Natural killer cell (primary cell): ENCODE data around the gene SPCS3. TPM values are rescaled to one million over a fixed set of nuclear protein-coding genes. Genes with fewer than 3 reads are reported as not detected.

Source experiments
- ATAC-seq, 3 donors: fragments of 150-1000 bp in 2 of 3; fragments of 200-7000 bp in 1 of 3; cut with Tn5 transposase; 1 replicate in 1 of 3; 2 replicates in 2 of 3; pipeline ENCODE4 v1.10.0; 2021; ENCODE audit warnings: mild to moderate bottlenecking in 2 of 3, moderate library complexity in 2 of 3
- DNase-seq, 2 donors: peaks; one replicate each; pipeline versions ENCODE4 v3.0.0 to v3.0.0-alpha.2; 2013 to 2021; ENCODE audit warnings: mixed read lengths in 1 of 2
- H3K27ac ChIP-seq: one replicate; pipeline ENCODE4 v1.5.1; 2013; ENCODE audit warnings: mild to moderate bottlenecking, low read length
- H3K27me3 ChIP-seq: one replicate; pipeline ENCODE4 v1.6.1; 2013; ENCODE audit warnings: low read length; ENCODE audit not compliant: control insufficient read depth, insufficient read depth
- H3K36me3 ChIP-seq: one replicate; pipeline ENCODE4 v1.6.1; 2013; ENCODE audit warnings: low read length; ENCODE audit not compliant: control insufficient read depth, insufficient read depth
- H3K4me1 ChIP-seq: one replicate; pipeline ENCODE4 v1.6.1; 2013; ENCODE audit warnings: low read length; ENCODE audit not compliant: control insufficient read depth, insufficient read depth
- H3K4me3 ChIP-seq: one replicate; pipeline ENCODE4 v1.5.1; 2013; ENCODE audit warnings: low read length
- H3K9me3 ChIP-seq: one replicate; pipeline ENCODE4 v1.6.1; 2013; ENCODE audit warnings: low read length; ENCODE audit not compliant: control insufficient read depth, insufficient read depth
- H3K27ac Mint-ChIP-seq, 2 donors: one replicate each; pipeline ENCODE4 v1.8.0; 2022; ENCODE audit warnings: mild to moderate bottlenecking in 2 of 2, mixed read lengths in 2 of 2, moderate library complexity in 1 of 2
- H3K27me3 Mint-ChIP-seq, 2 donors: one replicate each; pipeline ENCODE4 v1.8.0; 2022; ENCODE audit warnings: low read depth in 2 of 2, mixed read lengths in 2 of 2
- H3K36me3 Mint-ChIP-seq: one replicate; pipeline ENCODE4 v1.8.0; 2022; ENCODE audit warnings: mixed read lengths
- H3K4me1 Mint-ChIP-seq, 2 donors: one replicate each; pipeline ENCODE4 v1.8.0; 2022; ENCODE audit warnings: mixed read lengths in 2 of 2
- H3K4me3 Mint-ChIP-seq: one replicate; pipeline ENCODE4 v1.8.0; 2022; ENCODE audit warnings: mild to moderate bottlenecking, moderate library complexity, mixed read lengths
- H3K9me3 Mint-ChIP-seq, 2 donors: one replicate each; pipeline ENCODE4 v1.8.0; 2022; ENCODE audit warnings: mixed read lengths in 2 of 2
- CTCF ChIP-seq: fragments of 200-600 bp; IDR thresholded peaks from one replicate; pipeline ENCODE4 v1.8.0; 2022; ENCODE audit warnings: antibody characterized with exemption
- WGBS: methylation state at CpG from one replicate; pipeline ENCODE4 v1.1.7; 2013; ENCODE audit warnings: missing lambda C conversion rate; ENCODE audit not compliant: insufficient coverage; 5-methylcytosine and 5-hydroxymethylcytosine counted together
- intact Hi-C: fragments of 100-400 bp; cut with micrococcal nuclease; formaldehyde crosslinking; loops from one replicate; pipeline ENCODE4 v1.14.2; 2022
- total RNA-seq, 4 donors: library from RNA; stranded (reverse); fragments of 120-200 nt in 1 of 4; gene quantifications; one replicate each; pipeline versions ENCODE4 v1.2.3 to v1.2.4, GENCODE V29; 2013 to 2022

Gene SPCS3
- total RNA-seq, 3 donors from 2014 or later (not counting 1 experiment from before 2014, with no cell fraction given), result 157 to 204 (median 171) TPM

DNA sequence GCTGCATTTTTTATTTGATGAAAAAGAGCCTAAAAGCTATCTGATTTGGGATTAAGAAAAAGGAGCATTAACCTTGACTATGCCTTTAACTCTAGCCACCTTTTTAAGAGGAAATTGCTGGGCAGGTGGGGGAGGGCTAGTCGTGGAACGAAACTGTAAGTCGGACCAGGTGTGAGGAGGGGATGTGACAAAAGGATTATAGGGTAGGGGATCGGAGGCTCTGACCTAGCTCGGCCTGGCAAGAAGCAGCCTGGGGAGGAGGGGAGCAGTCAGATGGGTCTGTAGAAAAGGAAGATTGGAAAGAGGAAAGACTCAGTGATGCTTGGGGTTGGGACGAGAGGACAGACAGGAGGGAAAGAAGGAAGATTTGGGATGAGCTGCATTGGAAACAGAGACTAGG, 21.1 kb upstream of the SPCS3 start:
- Mint-ChIP-seq H3K4me3 (no peak overlapping the region), H3K27ac (no peak overlapping the region), H3K27me3 (peaks cover 7 to 8% of the 10 kb centered on the region in 2 donors), H3K4me1 (no peaks in the 10 kb centered on the region), H3K9me3 (no peaks in the 10 kb centered on the region), H3K36me3 (no peaks in the 10 kb centered on the region)
- DNase-seq (no peak), ATAC-seq (no peak)
- no peaks in the 10 kb centered on the region for H3K36me3 ChIP-seq
- no peak for TF ChIP-seq CTCF
- no peak overlapping the region for H3K27ac ChIP-seq
- no peaks in the 10 kb centered on the region for H3K9me3 ChIP-seq
- H3K4me3 ChIP-seq, result no peak overlapping the region
- 87% methylated on average over 6 of the region's 6 CpGs for WGBS
- intact Hi-C loops, result no loop called here
- no peaks in the 10 kb centered on the region for H3K4me1 ChIP-seq
- H3K27me3 ChIP-seq, result no peaks in the 10 kb centered on the region

- Mint-ChIP-seq H3K27me3 (peaks cover 10 to 15% of the 10 kb centered on the region in 2 donors), H3K4me3 (no peak overlapping the region), H3K36me3 (no peaks in the 10 kb centered on the region), H3K27ac (no peak overlapping the region), H3K4me1 (no peaks in the 10 kb centered on the region), H3K9me3 (no peaks in the 10 kb centered on the region)
- TF ChIP-seq CTCF, result no peak
- DNase-seq, result no peak
- Histone ChIP-seq H3K36me3 (no peaks in the 10 kb centered on the region), H3K27me3 (no peaks in the 10 kb centered on the region), H3K27ac (no peak overlapping the region), H3K4me1 (no peaks in the 10 kb centered on the region), H3K9me3 (no peaks in the 10 kb centered on the region), H3K4me3 (no peak overlapping the region)
- 89% methylated on average over 9 of the region's 9 CpGs for WGBS
- no peak for ATAC-seq
- intact Hi-C loops, result no loop called here
Measured at GRCh38 chr4:176300036-176300435, 19.7 kb upstream of the SPCS3 start.

DNA sequence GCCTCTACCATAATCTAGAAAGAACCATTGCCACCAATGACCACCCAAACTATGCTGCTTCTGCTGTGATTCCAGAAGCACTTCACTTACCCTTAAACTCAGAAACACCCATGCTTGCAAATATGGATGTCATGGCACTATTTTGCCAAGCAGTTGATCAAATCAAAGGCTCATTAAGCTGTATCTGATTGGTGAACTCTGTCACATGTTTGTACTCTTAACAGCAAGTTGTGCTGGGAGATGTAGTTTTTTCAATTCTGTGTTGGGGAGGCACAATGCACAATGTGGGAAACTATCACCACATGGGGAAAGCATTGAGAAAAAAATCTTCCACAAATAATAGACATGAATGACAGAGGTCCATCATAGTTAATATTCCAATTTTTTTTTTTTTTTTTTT, 19.2 kb upstream of the SPCS3 start:
- H3K27me3 Mint-ChIP-seq, result peaks cover 13 to 21% of the 10 kb centered on the region in 2 donors
- H3K27ac ChIP-seq, result no peak overlapping the region

More for the DNA sequence above, 19.2 kb upstream of the SPCS3 start:
- H3K4me1 ChIP-seq, result no peaks in the 10 kb centered on the region
- TF ChIP-seq CTCF, result no peak
- Mint-ChIP-seq H3K36me3 (no peaks in the 10 kb centered on the region), H3K4me1 (no peaks in the 10 kb centered on the region), H3K9me3 (no peaks in the 10 kb centered on the region), H3K4me3 (no peak overlapping the region), H3K27ac (no peak overlapping the region)
- H3K9me3 ChIP-seq, result no peaks in the 10 kb centered on the region
- no peak overlapping the region for H3K4me3 ChIP-seq
- no peak for ATAC-seq
- no peaks in the 10 kb centered on the region for H3K27me3 ChIP-seq
- DNase-seq, result no peak
- intact Hi-C loops, result no loop called here
- H3K36me3 ChIP-seq, result no peaks in the 10 kb centered on the region
